Muscle layer of colon (tissue), 2 donors: ENCODE results near the gene CD80.

Experiments used
- H3K27ac ChIP-seq: one replicate; pipeline ENCODE4 v1.7.0; 2013; ENCODE audit warnings: low read depth, mild to moderate bottlenecking, low read length, moderate library complexity
- H3K27me3 ChIP-seq, 2 donors: one replicate each; pipeline ENCODE4 v1.7.0; 2013; ENCODE audit warnings: low read length in 2 of 2, mild to moderate bottlenecking in 2 of 2; ENCODE audit not compliant: insufficient read depth in 2 of 2, control insufficient read depth in 1 of 2
- H3K36me3 ChIP-seq: one replicate; pipeline ENCODE4 v1.7.0; 2013; ENCODE audit warnings: mild to moderate bottlenecking, low read length; ENCODE audit not compliant: insufficient read depth
- H3K4me1 ChIP-seq: one replicate; pipeline ENCODE4 v1.7.0; 2013; ENCODE audit warnings: mild to moderate bottlenecking, low read length; ENCODE audit not compliant: insufficient read depth
- H3K4me3 ChIP-seq, 2 donors: one replicate each; pipeline ENCODE4 v1.7.0; 2013; ENCODE audit warnings: low read length in 2 of 2, low read depth in 1 of 2, mild to moderate bottlenecking in 1 of 2, moderate library complexity in 1 of 2
- H3K9ac ChIP-seq: one replicate; pipeline ENCODE4 v1.7.0; 2013; ENCODE audit warnings: low read length
- H3K9me3 ChIP-seq: one replicate; pipeline ENCODE4 v1.7.0; 2013; ENCODE audit warnings: mild to moderate bottlenecking, low read length
- donor health status: abdominal sarcoma.
- donor health status: Adenocarcinoma of cecum.

Gene CD80

GRCh38 chr3:119542168-119542767, 17.1 kb downstream of the CD80 start:
- no peaks in the 10 kb centered on the region for H3K36me3 ChIP-seq
- H3K4me3 ChIP-seq: no peak overlapping the region
- no peak overlapping the region for H3K9ac ChIP-seq
- no peaks in the 10 kb centered on the region for H3K9me3 ChIP-seq
- H3K27me3 ChIP-seq: no peaks in the 10 kb centered on the region
- no peak overlapping the region for H3K27ac ChIP-seq
- H3K4me1 ChIP-seq: no peaks in the 10 kb centered on the region

- Histone ChIP-seq H3K36me3 (no peaks in the 10 kb centered on the region), H3K4me1 (no peaks in the 10 kb centered on the region), H3K9me3 (no peaks in the 10 kb centered on the region), H3K27me3 (no peaks in the 10 kb centered on the region), H3K27ac (no peak overlapping the region), H3K4me3 (no peak overlapping the region), H3K9ac (no peak overlapping the region)
Measured at GRCh38 chr3:119541547-119541946, 17.9 kb downstream of the CD80 start.

- Histone ChIP-seq H3K27ac (no peak overlapping the region), H3K4me3 (no peak overlapping the region), H3K9ac (no peak overlapping the region), H3K27me3 (no peaks in the 10 kb centered on the region), H3K4me1 (no peaks in the 10 kb centered on the region), H3K36me3 (no peaks in the 10 kb centered on the region), H3K9me3 (no peaks in the 10 kb centered on the region)
Measured at GRCh38 chr3:119538772-119539171, 20.6 kb downstream of the CD80 start.

- Histone ChIP-seq H3K4me1 (no peaks in the 10 kb centered on the region), H3K9ac (no peak overlapping the region), H3K4me3 (no peak overlapping the region), H3K9me3 (no peaks in the 10 kb centered on the region), H3K27ac (no peak overlapping the region), H3K27me3 (no peaks in the 10 kb centered on the region), H3K36me3 (no peaks in the 10 kb centered on the region)
Measured at GRCh38 chr3:119536757-119537156, 22.7 kb downstream of the CD80 start.

GRCh38 chr3:119534296-119534695, 25.1 kb downstream of the CD80 start:
- Histone ChIP-seq H3K27ac (no peak overlapping the region), H3K9me3 (no peaks in the 10 kb centered on the region), H3K9ac (no peak overlapping the region), H3K4me1 (no peaks in the 10 kb centered on the region), H3K4me3 (no peak overlapping the region), H3K27me3 (no peaks in the 10 kb centered on the region), H3K36me3 (no peaks in the 10 kb centered on the region)

- no peak overlapping the region for H3K9ac ChIP-seq
- H3K4me3 ChIP-seq: no peak overlapping the region
- no peaks in the 10 kb centered on the region for H3K36me3 ChIP-seq
- no peaks in the 10 kb centered on the region for H3K27me3 ChIP-seq
- no peak overlapping the region for H3K27ac ChIP-seq
- no peaks in the 10 kb centered on the region for H3K4me1 ChIP-seq
- H3K9me3 ChIP-seq: no peaks in the 10 kb centered on the region
Measured at GRCh38 chr3:119531151-119531550, 28.3 kb downstream of the CD80 start.

GRCh38 chr3:119530456-119530855, 29.0 kb downstream of the CD80 start:
- Histone ChIP-seq H3K27ac (no peak overlapping the region), H3K9me3 (no peaks in the 10 kb centered on the region), H3K36me3 (peaks cover under 1% of the 10 kb centered on the region), H3K4me3 (no peak overlapping the region), H3K4me1 (no peaks in the 10 kb centered on the region), H3K27me3 (no peaks in the 10 kb centered on the region), H3K9ac (no peak overlapping the region)

- Histone ChIP-seq H3K27me3 (no peaks in the 10 kb centered on the region), H3K9me3 (no peaks in the 10 kb centered on the region), H3K27ac (no peak overlapping the region), H3K4me1 (no peaks in the 10 kb centered on the region), H3K36me3 (peaks cover 6% of the 10 kb centered on the region), H3K9ac (no peak overlapping the region), H3K4me3 (no peak overlapping the region)
Measured at GRCh38 chr3:119529883-119530282, 29.5 kb downstream of the CD80 start.

- H3K4me1 ChIP-seq: no peaks in the 10 kb centered on the region
- no peak overlapping the region for H3K9ac ChIP-seq
- H3K27me3 ChIP-seq: no peaks in the 10 kb centered on the region
- no peaks in the 10 kb centered on the region for H3K9me3 ChIP-seq
- no peak overlapping the region for H3K4me3 ChIP-seq
- peaks cover 18% of the 10 kb centered on the region for H3K36me3 ChIP-seq
- H3K27ac ChIP-seq: no peak overlapping the region
Measured at GRCh38 chr3:119527714-119528113, 31.7 kb downstream of the CD80 start.

- no peaks in the 10 kb centered on the region for H3K4me1 ChIP-seq
- H3K9me3 ChIP-seq: no peaks in the 10 kb centered on the region
- H3K27me3 ChIP-seq: no peaks in the 10 kb centered on the region
- H3K9ac ChIP-seq: no peak overlapping the region
- no peak overlapping the region for H3K4me3 ChIP-seq
- H3K27ac ChIP-seq: no peak overlapping the region
- peaks cover 25% of the 10 kb centered on the region for H3K36me3 ChIP-seq
Measured at GRCh38 chr3:119524931-119525662, 34.3 kb downstream of the CD80 start.

- no peak overlapping the region for H3K9ac ChIP-seq
- no peaks in the 10 kb centered on the region for H3K27me3 ChIP-seq
- peaks cover 65% of the 10 kb centered on the region for H3K36me3 ChIP-seq
- H3K9me3 ChIP-seq: no peaks in the 10 kb centered on the region
- no peaks in the 10 kb centered on the region for H3K4me1 ChIP-seq
- no peak overlapping the region for H3K27ac ChIP-seq
- H3K4me3 ChIP-seq: no peak overlapping the region
Measured at GRCh38 chr3:119518026-119518425, 41.4 kb downstream of the CD80 start.

- no peaks in the 10 kb centered on the region for H3K9me3 ChIP-seq
- no peak overlapping the region for H3K4me3 ChIP-seq
- no peak overlapping the region for H3K9ac ChIP-seq
- no peaks in the 10 kb centered on the region for H3K4me1 ChIP-seq
- peaks cover 70% of the 10 kb centered on the region for H3K36me3 ChIP-seq
- H3K27ac ChIP-seq: no peak overlapping the region
- no peaks in the 10 kb centered on the region for H3K27me3 ChIP-seq
Measured at GRCh38 chr3:119517112-119517511, 42.3 kb downstream of the CD80 start.
